ENCODE measurements around the gene SLC35F1.

GRCh38 chr6:118134206-118134605 lies 227.1 kb downstream of the SLC35F1 start:
- TF ChIP-seq, protein P1, sequence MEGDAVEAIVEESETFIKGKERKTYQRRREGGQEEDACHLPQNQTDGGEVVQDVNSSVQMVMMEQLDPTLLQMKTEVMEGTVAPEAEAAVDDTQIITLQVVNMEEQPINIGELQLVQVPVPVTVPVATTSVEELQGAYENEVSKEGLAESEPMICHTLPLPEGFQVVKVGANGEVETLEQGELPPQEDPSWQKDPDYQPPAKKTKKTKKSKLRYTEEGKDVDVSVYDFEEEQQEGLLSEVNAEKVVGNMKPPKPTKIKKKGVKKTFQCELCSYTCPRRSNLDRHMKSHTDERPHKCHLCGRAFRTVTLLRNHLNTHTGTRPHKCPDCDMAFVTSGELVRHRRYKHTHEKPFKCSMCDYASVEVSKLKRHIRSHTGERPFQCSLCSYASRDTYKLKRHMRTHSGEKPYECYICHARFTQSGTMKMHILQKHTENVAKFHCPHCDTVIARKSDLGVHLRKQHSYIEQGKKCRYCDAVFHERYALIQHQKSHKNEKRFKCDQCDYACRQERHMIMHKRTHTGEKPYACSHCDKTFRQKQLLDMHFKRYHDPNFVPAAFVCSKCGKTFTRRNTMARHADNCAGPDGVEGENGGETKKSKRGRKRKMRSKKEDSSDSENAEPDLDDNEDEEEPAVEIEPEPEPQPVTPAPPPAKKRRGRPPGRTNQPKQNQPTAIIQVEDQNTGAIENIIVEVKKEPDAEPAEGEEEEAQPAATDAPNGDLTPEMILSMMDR (IDR thresholded peaks at IDR 0.05): no peak
- no peak for TF ChIP-seq POLR2A (IDR thresholded peaks at IDR 0.05)

Measured in testis (tissue), 2 donors.